Mesendoderm (in vitro differentiated cells): ENCODE measurements around the gene RNPS1.

ENCODE experiments used
- DNase-seq: peaks from one replicate; pipeline ENCODE4 v3.0.0; 2013
- H2AK5ac ChIP-seq: 2 replicates; pipeline ENCODE4 v1.6.1; 2013; ENCODE audit warnings: low read length, inconsistent platforms
- H2BK120ac ChIP-seq: 2 replicates; pipeline ENCODE4 v1.6.1; 2013; ENCODE audit warnings: low read depth, mild to moderate bottlenecking, low read length, moderate library complexity, mixed read lengths
- H2BK15ac ChIP-seq: replicated peaks from 2 replicates; pipeline ENCODE4 v1.6.1; 2013; ENCODE audit warnings: low read depth, mild to moderate bottlenecking, moderate library complexity
- H2BK5ac ChIP-seq: 2 replicates; pipeline ENCODE4 v1.6.1; 2013; ENCODE audit warnings: low read length, inconsistent platforms
- H3K18ac ChIP-seq: 2 replicates; pipeline ENCODE4 v1.6.1; 2013; ENCODE audit warnings: mild to moderate bottlenecking, low read length, mixed read lengths
- H3K23ac ChIP-seq: one replicate; pipeline ENCODE4 v1.6.1; 2013; ENCODE audit warnings: low read length
- H3K27ac ChIP-seq: 2 replicates; pipeline ENCODE4 v1.5.1; 2013; ENCODE audit warnings: low read depth, mild to moderate bottlenecking, inconsistent platforms, low read length, moderate library complexity
- H3K27me3 ChIP-seq: 2 replicates; pipeline ENCODE4 v1.6.1; 2013; ENCODE audit warnings: low read length, control low read depth, mild to moderate bottlenecking, inconsistent platforms; ENCODE audit not compliant: insufficient read depth, poor library complexity
- H3K36me3 ChIP-seq: 2 replicates; pipeline ENCODE4 v1.6.1; 2013; ENCODE audit warnings: low read length, inconsistent platforms; ENCODE audit not compliant: control insufficient read depth, insufficient read depth
- H3K4ac ChIP-seq: one replicate; pipeline ENCODE4 v1.6.1; 2013; ENCODE audit warnings: low read depth, mild to moderate bottlenecking, low read length, moderate library complexity
- H3K4me1 ChIP-seq: 2 replicates; pipeline ENCODE4 v1.6.1; 2013; ENCODE audit warnings: low read depth, low read length, inconsistent platforms; ENCODE audit not compliant: control insufficient read depth
- H3K4me2 ChIP-seq: 2 replicates; pipeline ENCODE4 v1.6.1; 2013; ENCODE audit warnings: low read length
- H3K4me3 ChIP-seq: 2 replicates; pipeline ENCODE4 v1.5.1; 2013; ENCODE audit warnings: mild to moderate bottlenecking, low read length
- H3K56ac ChIP-seq: one replicate; pipeline ENCODE4 v1.6.1; 2013; ENCODE audit warnings: low read length
- H3K79me1 ChIP-seq: 2 replicates; pipeline ENCODE4 v1.6.1; 2013; ENCODE audit warnings: low read length, inconsistent platforms
- H3K79me2 ChIP-seq: 2 replicates; pipeline ENCODE4 v1.6.1; 2013; ENCODE audit warnings: mild to moderate bottlenecking, low read length; ENCODE audit not compliant: control insufficient read depth, insufficient read depth
- H3K9ac ChIP-seq: 2 replicates; pipeline ENCODE4 v1.6.1; 2013; ENCODE audit warnings: low read length, inconsistent platforms
- H4K5ac ChIP-seq: one replicate; pipeline ENCODE4 v1.6.1; 2013; ENCODE audit warnings: low read length
- H4K8ac ChIP-seq: one replicate; pipeline ENCODE4 v1.6.1; 2013; ENCODE audit warnings: low read depth, mild to moderate bottlenecking, control low read depth, low read length, moderate library complexity
- WGBS: extraction: QIAGEN DNeasy Blood & Tissue Kit; methylation state at CpG from one replicate; pipeline ENCODE4 v1.1.7; 2013; ENCODE audit warnings: low lambda C conversion rate, missing lambda C conversion rate; ENCODE audit not compliant: insufficient coverage; ENCODE audit errors: extremely low coverage; 5-methylcytosine and 5-hydroxymethylcytosine counted together

RNPS1 gene

DNA sequence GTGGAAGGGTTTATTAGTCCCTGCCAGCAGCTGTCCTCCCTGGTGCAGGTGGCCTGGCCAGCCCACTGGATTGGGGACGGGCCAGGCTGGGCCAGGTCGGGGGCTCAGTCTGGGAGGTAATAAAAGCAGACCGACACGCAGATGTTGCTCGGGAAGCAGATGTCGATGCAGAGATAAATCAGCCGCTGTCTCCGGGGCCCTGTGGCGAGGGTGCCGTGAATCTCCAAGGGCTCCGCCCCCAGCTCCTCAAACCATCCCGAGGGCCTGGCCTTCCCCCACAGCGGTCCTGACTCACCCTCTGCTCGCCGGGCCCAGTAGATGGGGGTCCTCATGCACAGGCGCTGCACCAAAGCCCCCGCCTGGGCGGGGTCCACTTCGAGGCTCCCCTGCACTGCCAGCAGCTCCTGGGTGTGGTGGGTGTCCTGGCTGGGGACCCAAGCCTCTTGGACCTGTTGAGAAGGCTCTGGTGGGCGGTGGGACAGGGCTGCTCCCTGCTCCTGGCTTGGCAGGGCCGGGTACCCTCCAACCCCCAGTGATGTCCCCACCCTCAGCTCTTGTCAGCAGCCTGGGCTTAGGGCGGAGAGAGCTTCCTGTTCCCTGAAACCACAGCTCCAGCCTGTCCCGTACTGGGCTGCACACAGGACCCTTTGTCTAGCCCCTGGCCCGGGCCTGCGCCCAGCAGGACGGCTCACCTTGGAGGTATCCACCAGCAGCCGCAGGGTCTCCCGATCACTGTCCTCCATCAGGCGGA, 58.5 kb downstream of the RNPS1 start:
- Histone ChIP-seq H3K18ac (no peak overlapping the region), H3K4me3 (no peak overlapping the region), H3K4me2 (no peak overlapping the region), H3K79me1 (peaks cover 15% of the 10 kb centered on the region), H3K4me1 (peaks cover 3% of the 10 kb centered on the region), H3K23ac (no peak overlapping the region), H3K56ac (no peak overlapping the region), H2AK5ac (no peak overlapping the region), H3K4ac (no peak overlapping the region), H3K9ac (no peak overlapping the region), H2BK15ac (no peak overlapping the region), H3K36me3 (peaks cover 6% of the 10 kb centered on the region), H3K27ac (no peak overlapping the region), H2BK120ac (no peak overlapping the region), H2BK5ac (no peak overlapping the region), H3K79me2 (peaks cover 23% of the 10 kb centered on the region), H4K8ac (no peak overlapping the region), H3K27me3 (no peaks in the 10 kb centered on the region), H4K5ac (no peak overlapping the region)
- DNase-seq: no peak
- WGBS: no CpG with 5 or more reads among the region's 29 CpGs

DNA sequence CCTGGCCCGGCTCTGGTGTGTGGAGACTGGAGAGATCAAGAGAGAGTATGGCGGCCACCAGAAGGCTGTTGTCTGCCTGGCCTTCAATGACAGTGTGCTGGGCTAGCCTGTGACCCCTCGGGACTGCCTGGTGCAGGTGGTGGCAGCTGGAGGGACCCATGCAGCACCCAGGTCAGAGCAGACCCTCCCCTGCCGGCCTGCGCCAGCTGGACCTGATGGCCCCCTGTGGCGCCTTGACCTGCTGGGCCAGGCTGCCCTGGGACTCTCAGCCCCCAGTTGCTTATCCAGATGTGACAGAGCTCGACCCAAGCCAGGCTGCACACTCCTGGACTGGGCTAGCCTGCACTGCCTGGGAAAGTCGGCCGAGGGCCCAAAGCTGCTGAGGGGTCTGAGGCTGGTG, 59.2 kb downstream of the RNPS1 start:
- WGBS: no CpG with 5 or more reads among the region's 9 CpGs
- H3K36me3 ChIP-seq: peaks cover 6% of the 10 kb centered on the region
- no peak overlapping the region for H4K8ac ChIP-seq
- H2BK15ac ChIP-seq: no peak overlapping the region
- H3K4me3 ChIP-seq: no peak overlapping the region
- no peak overlapping the region for H3K9ac ChIP-seq
- H3K27ac ChIP-seq: no peak overlapping the region
- H3K27me3 ChIP-seq: no peaks in the 10 kb centered on the region
- no peak overlapping the region for H2BK5ac ChIP-seq
- no peak overlapping the region for H3K23ac ChIP-seq
- H3K56ac ChIP-seq: no peak overlapping the region
- H3K79me2 ChIP-seq: peaks cover 17% of the 10 kb centered on the region
- no peak overlapping the region for H2AK5ac ChIP-seq
- H3K4ac ChIP-seq: no peak overlapping the region
- no peak overlapping the region for H3K4me2 ChIP-seq
- H3K4me1 ChIP-seq: peaks cover 3% of the 10 kb centered on the region
- DNase-seq: no peak
- no peak overlapping the region for H2BK120ac ChIP-seq
- no peak overlapping the region for H3K18ac ChIP-seq
- H3K79me1 ChIP-seq: peaks cover 12% of the 10 kb centered on the region
- no peak overlapping the region for H4K5ac ChIP-seq

GRCh38 chr16:2208308-2208707, 59.6 kb downstream of the RNPS1 start:
- no peaks in the 10 kb centered on the region for H3K27me3 ChIP-seq
- H3K9ac ChIP-seq: no peak overlapping the region
- H4K8ac ChIP-seq: no peak overlapping the region
- H2BK120ac ChIP-seq: no peak overlapping the region
- no peak overlapping the region for H3K27ac ChIP-seq
- no peak overlapping the region for H2BK5ac ChIP-seq
- WGBS: no CpG with 5 or more reads among the region's 23 CpGs
- peaks cover 3% of the 10 kb centered on the region for H3K4me1 ChIP-seq
- DNase-seq: no peak
- no peak overlapping the region for H3K18ac ChIP-seq
- H2BK15ac ChIP-seq: no peak overlapping the region
- no peak overlapping the region for H2AK5ac ChIP-seq
- no peak overlapping the region for H3K4me2 ChIP-seq
- no peak overlapping the region for H3K23ac ChIP-seq
- no peak overlapping the region for H3K4me3 ChIP-seq
- H4K5ac ChIP-seq: no peak overlapping the region
- peaks cover 6% of the 10 kb centered on the region for H3K36me3 ChIP-seq
- H3K56ac ChIP-seq: no peak overlapping the region
- peaks cover 12% of the 10 kb centered on the region for H3K79me2 ChIP-seq
- H3K79me1 ChIP-seq: peaks cover 12% of the 10 kb centered on the region
- no peak overlapping the region for H3K4ac ChIP-seq

DNA sequence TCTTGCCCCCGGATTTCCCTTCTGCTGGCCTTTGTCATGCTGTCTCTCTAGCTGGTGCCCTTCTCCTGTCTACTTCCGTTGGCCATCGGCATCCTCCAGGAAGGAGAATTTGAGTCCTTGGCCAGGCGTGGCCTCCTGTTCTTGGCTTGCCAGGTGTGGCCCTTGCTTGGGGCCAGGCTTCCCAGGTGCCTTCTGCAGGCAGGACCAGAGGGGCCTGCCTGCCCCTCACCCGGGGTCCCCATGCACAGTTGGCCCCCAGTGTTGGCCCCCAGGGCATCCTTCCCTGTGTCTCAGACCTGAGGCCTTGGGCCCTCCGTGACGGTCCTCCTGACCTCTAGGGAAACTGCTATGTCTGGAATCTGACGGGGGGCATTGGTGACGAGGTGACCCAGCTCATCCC, 60.1 kb downstream of the RNPS1 start:
- H3K4me2 ChIP-seq: no peak overlapping the region
- no CpG with 5 or more reads among the region's 9 CpGs for WGBS
- no peak overlapping the region for H2BK5ac ChIP-seq
- no peak overlapping the region for H3K4ac ChIP-seq
- no peak overlapping the region for H2BK15ac ChIP-seq
- H3K56ac ChIP-seq: no peak overlapping the region
- no peak overlapping the region for H2BK120ac ChIP-seq
- peaks cover 2% of the 10 kb centered on the region for H3K4me1 ChIP-seq
- peaks cover 6% of the 10 kb centered on the region for H3K36me3 ChIP-seq
- no peak overlapping the region for H3K4me3 ChIP-seq
- H3K27me3 ChIP-seq: no peaks in the 10 kb centered on the region
- peaks cover 8% of the 10 kb centered on the region for H3K79me2 ChIP-seq
- H3K9ac ChIP-seq: no peak overlapping the region
- H3K18ac ChIP-seq: no peak overlapping the region
- no peak overlapping the region for H2AK5ac ChIP-seq
- DNase-seq: no peak
- H4K5ac ChIP-seq: no peak overlapping the region
- no peak overlapping the region for H4K8ac ChIP-seq
- peaks cover 9% of the 10 kb centered on the region for H3K79me1 ChIP-seq
- no peak overlapping the region for H3K23ac ChIP-seq
- no peak overlapping the region for H3K27ac ChIP-seq

GRCh38 chr16:2206780-2207433, 61.0 kb downstream of the RNPS1 start:
- no peak overlapping the region for H3K4me3 ChIP-seq
- no peak overlapping the region for H3K4ac ChIP-seq
- no peak overlapping the region for H2BK15ac ChIP-seq
- H3K56ac ChIP-seq: no peak overlapping the region
- H3K79me2 ChIP-seq: no peaks in the 10 kb centered on the region
- peaks cover 3% of the 10 kb centered on the region for H3K79me1 ChIP-seq
- H3K23ac ChIP-seq: no peak overlapping the region
- no peak overlapping the region for H3K18ac ChIP-seq
- no CpG with 5 or more reads among the region's 23 CpGs for WGBS
- no peak overlapping the region for H3K9ac ChIP-seq
- H3K27ac ChIP-seq: no peak overlapping the region
- H3K36me3 ChIP-seq: peaks cover 3% of the 10 kb centered on the region
- no peaks in the 10 kb centered on the region for H3K4me1 ChIP-seq
- DNase-seq: peak; percentile 39
- H4K8ac ChIP-seq: no peak overlapping the region
- no peak overlapping the region for H2BK120ac ChIP-seq
- H3K27me3 ChIP-seq: no peaks in the 10 kb centered on the region
- H2AK5ac ChIP-seq: no peak overlapping the region
- no peak overlapping the region for H3K4me2 ChIP-seq
- no peak overlapping the region for H2BK5ac ChIP-seq
- H4K5ac ChIP-seq: no peak overlapping the region
